Fibroblast of the aortic adventitia (primary cell): ENCODE measurements around the gene NFATC1. TPM values are rescaled to one million over a fixed set of nuclear protein-coding genes. Genes with fewer than 3 reads are reported as not detected.

Experiments
- DNase-seq: peaks from one replicate; pipeline ENCODE4 v3.0.0-alpha.2; 2010; ENCODE audit warnings: low read depth
- H3K4me3 ChIP-seq: 2 replicates; pipeline ENCODE4 v1.5.1; 2011; ENCODE audit warnings: low read depth, mild to moderate bottlenecking, control low read depth, low read length, moderate library complexity
- CTCF ChIP-seq: IDR thresholded peaks from 2 replicates; pipeline ENCODE4 v1.5.1; 2011; ENCODE audit warnings: mild to moderate bottlenecking, low read length, control low read depth, inconsistent platforms; ENCODE audit not compliant: insufficient read depth
- total RNA-seq: library from RNA; depleted of rRNA; stranded (reverse); fragments of >200 nt; gene quantifications from 2 replicates; pipeline ENCODE4 v1.2.3, GENCODE V29; 2012; ENCODE audit warnings: low replicate concordance

The NFATC1 gene
- total RNA-seq, 1 donor: 3.0 TPM

- DNase-seq: no peak
- no peak for TF ChIP-seq CTCF
- no peak overlapping the region for H3K4me3 ChIP-seq
Observed at GRCh38 chr18:79483971-79484491, 88.3 kb downstream of the NFATC1 start.

GRCh38 chr18:79484661-79485621 is 89.2 kb downstream of the NFATC1 start:
- TF ChIP-seq CTCF: no peak
- peak; percentile 98 for DNase-seq
- peak overlapping the region; percentile 60 for H3K4me3 ChIP-seq

- TF ChIP-seq CTCF: no peak
- DNase-seq: peak; percentile 95
- H3K4me3 ChIP-seq: peak overlapping the region; percentile 60
Observed at GRCh38 chr18:79485788-79486355, 90.1 kb downstream of the NFATC1 start.

- no peak for TF ChIP-seq CTCF
- no peak overlapping the region for H3K4me3 ChIP-seq
- DNase-seq: no peak
Observed at GRCh38 chr18:79486356-79487182, 90.8 kb downstream of the NFATC1 start.

- no peak for DNase-seq
Observed at GRCh38 chr18:79487183-79487800, 91.6 kb downstream of the NFATC1 start.

More at GRCh38 chr18:79487183-79487800, 91.6 kb downstream of the NFATC1 start:
- H3K4me3 ChIP-seq: no peak overlapping the region
- TF ChIP-seq CTCF: no peak
